Fibroblast of lung (primary cell): ENCODE data around the gene TGM2. TPM values are rescaled to one million over a fixed set of nuclear protein-coding genes. Genes with fewer than 3 reads are reported as not detected.
"Not testable (repeated sequence)": the region's sequence is repeated elsewhere in the genome, so short reads cannot be mapped to it uniquely, and the experiment has no call there.

Experiments
- DNase-seq, 2 donors: peaks; one replicate each; pipeline versions ENCODE4 v3.0.0 to v3.0.0-alpha.2; 2010; ENCODE audit warnings: low read depth in 2 of 2
- H2AFZ ChIP-seq: 2 replicates; pipeline ENCODE4 v1.5.1; 2012; ENCODE audit warnings: low read length, control low read depth, inconsistent platforms
- H3K27ac ChIP-seq: 2 replicates; pipeline ENCODE4 v1.5.1; 2011; ENCODE audit warnings: low read length, control low read depth; ENCODE audit not compliant: insufficient read depth
- H3K27me3 ChIP-seq: 2 replicates; pipeline ENCODE4 v1.5.1; 2011; ENCODE audit warnings: mild to moderate bottlenecking, low read length; ENCODE audit not compliant: control insufficient read depth, insufficient read depth
- H3K36me3 ChIP-seq: 2 replicates; pipeline ENCODE4 v1.5.1; 2011; ENCODE audit warnings: low read length; ENCODE audit not compliant: control insufficient read depth, insufficient read depth
- H3K4me1 ChIP-seq: 2 replicates; pipeline ENCODE4 v1.5.1; 2011; ENCODE audit warnings: low read length; ENCODE audit not compliant: control insufficient read depth, insufficient read depth; ENCODE audit errors: extremely low read depth
- H3K4me2 ChIP-seq: 2 replicates; pipeline ENCODE4 v1.5.1; 2011; ENCODE audit warnings: low read length, control low read depth; ENCODE audit not compliant: insufficient read depth; ENCODE audit errors: extremely low read depth
- H3K4me3 ChIP-seq, 4 experiments: fragments of 200-600 bp in 1 of 4; sonication (generic) in 1 of 4; replicated peaks in 1 of 4; 2 replicates each; pipeline ENCODE4 v1.5.1; 2011 to 2016; ENCODE audit warnings: low read length in 4 of 4, low read depth in 3 of 4, mild to moderate bottlenecking in 3 of 4, control low read depth in 2 of 4, inconsistent platforms in 1 of 4, mixed read lengths in 1 of 4; ENCODE audit not compliant: insufficient read depth in 1 of 4; ENCODE audit errors: control extremely low read depth in 1 of 4
- H3K79me2 ChIP-seq: 2 replicates; pipeline ENCODE4 v1.5.1; 2012; ENCODE audit warnings: mild to moderate bottlenecking, low read length, inconsistent platforms; ENCODE audit not compliant: control insufficient read depth, insufficient read depth
- H3K9ac ChIP-seq: 2 replicates; pipeline ENCODE4 v1.5.1; 2011; ENCODE audit warnings: mild to moderate bottlenecking, low read length, control low read depth; ENCODE audit not compliant: insufficient read depth
- H3K9me3 ChIP-seq: 2 replicates; pipeline ENCODE4 v1.5.1; 2012; ENCODE audit warnings: low read depth, low read length; ENCODE audit not compliant: control insufficient read depth, insufficient read depth
- H4K20me1 ChIP-seq: 2 replicates; pipeline ENCODE4 v1.5.1; 2011; ENCODE audit warnings: low read length; ENCODE audit not compliant: control insufficient read depth, insufficient read depth; ENCODE audit errors: extremely low read depth
- CTCF ChIP-seq, 2 donors: IDR thresholded peaks in 1 of 2; conservative IDR thresholded peaks in 1 of 2; 1 replicate in 1 of 2; 2 replicates in 1 of 2; pipeline ENCODE4 v1.5.1; 2011 to 2012; ENCODE audit warnings: low read length in 2 of 2, control low read depth in 1 of 2, inconsistent platforms in 1 of 2, low read depth in 1 of 2, mild to moderate bottlenecking in 1 of 2
- EZH2 ChIP-seq: IDR thresholded peaks from 2 replicates; pipeline ENCODE4 v1.5.1; 2012; ENCODE audit warnings: low read length, control low read depth, mild to moderate bottlenecking; ENCODE audit errors: missing control alignments
- polyA plus RNA-seq, 2 donors: library from polyadenylated mRNA; depleted of rRNA in 1 of 2; stranded (reverse) in 1 of 2; unstranded in 1 of 2; fragments of >200 nt; gene quantifications; 2 replicates each; pipeline ENCODE4 v1.2.1, GENCODE V29; 2011 to 2012; ENCODE audit warnings: missing spikeins in 1 of 2
- total RNA-seq: library from RNA; depleted of rRNA; stranded (reverse); fragments of >200 nt; gene quantifications from 2 replicates; pipeline ENCODE4 v1.2.1, GENCODE V29; 2014

The TGM2 gene
- total and polyA plus RNA-seq, 2 donors (not counting 1 experiment from before 2014, with no cell fraction given), result 103 to 238 TPM

GRCh38 chr20:38104285-38104684 lies 60.8 kb downstream of the TGM2 start:
- Histone ChIP-seq H3K9me3 (no peaks in the 10 kb centered on the region), H3K4me2 (no peak overlapping the region), H2AFZ (no peak overlapping the region), H3K4me3 (no peak overlapping the region), H4K20me1 (no peaks in the 10 kb centered on the region), H3K9ac (no peak overlapping the region), H3K27me3 (no peaks in the 10 kb centered on the region), H3K79me2 (no peaks in the 10 kb centered on the region), H3K36me3 (no peaks in the 10 kb centered on the region), H3K4me1 (peaks cover 8% of the 10 kb centered on the region), H3K27ac (no peak overlapping the region)
- TF ChIP-seq CTCF (conservative IDR thresholded peaks at IDR 0.05 in 1 of 2, IDR thresholded peaks at IDR 0.05 in 1 of 2; ENCODE audit: low read depth in 1 of 2, low read length in 2 of 2), result no peak
- TF ChIP-seq EZH2, result no peak
- peak in 1 of 2 donors; percentile 31 for DNase-seq

- not testable (repeated sequence) for H3K4me2 ChIP-seq, H3K27me3 ChIP-seq, H3K9ac ChIP-seq, H3K9me3 ChIP-seq, H4K20me1 ChIP-seq, H2AFZ ChIP-seq, H3K4me3 ChIP-seq, H3K36me3 ChIP-seq, DNase-seq, H3K27ac ChIP-seq, H3K4me1 ChIP-seq, H3K79me2 ChIP-seq
Observed at GRCh38 chr20:38102206-38102605, 62.9 kb downstream of the TGM2 start.

- no peak for DNase-seq
- peaks cover 16% of the 10 kb centered on the region for H3K4me1 ChIP-seq
- H3K4me2 ChIP-seq, result no peak overlapping the region
Observed at GRCh38 chr20:38098952-38099351, 66.1 kb downstream of the TGM2 start.

More at GRCh38 chr20:38098952-38099351, 66.1 kb downstream of the TGM2 start:
- Histone ChIP-seq H3K9ac (no peak overlapping the region), H4K20me1 (no peaks in the 10 kb centered on the region), H3K27ac (no peak overlapping the region), H2AFZ (peak overlapping the region; percentile 31), H3K27me3 (no peaks in the 10 kb centered on the region), H3K36me3 (no peaks in the 10 kb centered on the region), H3K9me3 (no peaks in the 10 kb centered on the region), H3K79me2 (no peaks in the 10 kb centered on the region), H3K4me3 (no peak overlapping the region)
- TF ChIP-seq EZH2 (no peak), CTCF (conservative IDR thresholded peaks at IDR 0.05 in 1 of 2, IDR thresholded peaks at IDR 0.05 in 1 of 2; ENCODE audit: low read depth in 1 of 2, low read length in 2 of 2) (no peak)
